Suppressor macrophage (primary cell): Measurements from ENCODE around the gene CCDC183.
"Not testable (repeated sequence)": the region's sequence is repeated elsewhere in the genome, so short reads cannot be mapped to it uniquely, and the experiment has no call there.

Experiments
- DNase-seq, 4 experiments: peaks; one replicate each; pipeline ENCODE4 v3.0.0-alpha.2; 2020 to 2022

CCDC183 gene

DNA sequence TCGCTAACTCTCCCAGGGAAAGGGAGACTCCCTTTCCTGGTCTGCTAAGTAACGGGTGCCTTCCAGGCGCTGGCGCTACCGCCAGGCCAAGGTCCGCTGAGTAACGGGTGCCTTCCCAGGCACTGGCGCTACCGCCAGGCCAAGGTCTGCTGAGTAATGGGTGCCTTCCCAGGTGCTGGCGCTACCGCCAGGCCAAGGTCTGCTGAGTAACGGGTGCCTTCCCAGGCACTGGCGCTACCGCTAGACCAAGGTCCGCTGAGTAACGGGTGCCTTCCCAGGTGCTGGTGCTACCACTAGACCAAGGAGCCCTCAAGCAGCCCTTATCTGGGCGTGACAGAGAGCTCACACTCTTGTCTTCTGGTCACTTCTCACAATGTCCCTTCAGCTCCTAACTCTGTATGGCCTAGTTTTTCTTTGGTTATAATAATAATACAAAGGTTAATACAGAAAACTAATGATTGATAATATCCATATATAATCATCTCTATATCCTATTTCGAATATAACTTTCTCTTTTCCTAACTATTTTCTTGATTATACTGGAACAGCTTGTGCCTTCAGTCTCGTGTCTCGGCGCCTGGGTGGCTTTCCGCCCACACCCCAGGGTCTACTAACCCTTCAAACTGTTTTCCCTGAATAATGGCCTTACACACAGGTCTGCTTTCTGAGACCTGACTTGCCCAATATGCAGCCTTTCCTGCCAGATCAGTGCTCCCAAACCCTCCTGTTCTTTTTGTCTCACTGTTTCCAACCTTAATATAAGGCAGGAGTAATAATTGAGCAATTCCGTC lies 10.4 kb upstream of the CCDC183 start:
- DNase-seq = not testable (repeated sequence)

DNA sequence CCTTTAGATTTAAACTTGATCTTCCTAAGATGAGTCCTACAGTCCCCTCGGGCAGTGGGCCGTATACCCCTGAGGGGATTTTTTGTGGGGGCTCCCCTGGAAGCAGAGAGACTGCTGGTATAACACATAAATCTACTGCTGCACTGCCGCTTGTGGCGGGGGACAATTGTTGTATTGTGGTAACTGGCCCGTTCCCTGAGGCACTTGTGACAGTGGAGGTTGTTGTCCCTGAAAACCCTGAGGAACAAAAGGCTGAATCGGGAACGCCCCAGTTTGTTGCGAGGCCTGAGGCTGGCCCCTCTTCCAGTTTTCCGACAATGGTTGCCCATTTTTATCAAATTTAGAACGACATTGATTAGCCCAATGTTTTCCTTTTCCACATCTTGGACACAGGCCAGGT lies 9.7 kb upstream of the CCDC183 start:
- DNase-seq = no peak

DNA sequence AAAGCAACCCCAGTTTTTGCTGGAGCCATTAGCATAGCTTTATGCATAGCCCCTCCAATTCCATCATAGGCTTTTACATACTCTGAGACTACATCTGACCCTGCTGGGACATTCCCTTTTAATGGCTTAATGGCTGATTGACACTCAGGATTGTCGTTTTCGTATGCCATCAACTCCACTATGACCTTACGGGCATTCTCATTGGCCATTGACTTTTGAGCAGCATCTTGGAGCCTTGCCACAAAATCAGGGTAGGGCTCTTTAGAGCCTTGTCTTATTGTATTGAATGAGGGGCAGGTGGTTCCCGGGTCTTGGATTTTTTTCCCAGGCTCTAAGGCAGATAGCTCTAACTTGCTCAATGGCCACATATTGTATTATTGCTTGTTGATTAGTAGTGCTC lies 9.2 kb upstream of the CCDC183 start:
- not testable (repeated sequence) for DNase-seq

DNA sequence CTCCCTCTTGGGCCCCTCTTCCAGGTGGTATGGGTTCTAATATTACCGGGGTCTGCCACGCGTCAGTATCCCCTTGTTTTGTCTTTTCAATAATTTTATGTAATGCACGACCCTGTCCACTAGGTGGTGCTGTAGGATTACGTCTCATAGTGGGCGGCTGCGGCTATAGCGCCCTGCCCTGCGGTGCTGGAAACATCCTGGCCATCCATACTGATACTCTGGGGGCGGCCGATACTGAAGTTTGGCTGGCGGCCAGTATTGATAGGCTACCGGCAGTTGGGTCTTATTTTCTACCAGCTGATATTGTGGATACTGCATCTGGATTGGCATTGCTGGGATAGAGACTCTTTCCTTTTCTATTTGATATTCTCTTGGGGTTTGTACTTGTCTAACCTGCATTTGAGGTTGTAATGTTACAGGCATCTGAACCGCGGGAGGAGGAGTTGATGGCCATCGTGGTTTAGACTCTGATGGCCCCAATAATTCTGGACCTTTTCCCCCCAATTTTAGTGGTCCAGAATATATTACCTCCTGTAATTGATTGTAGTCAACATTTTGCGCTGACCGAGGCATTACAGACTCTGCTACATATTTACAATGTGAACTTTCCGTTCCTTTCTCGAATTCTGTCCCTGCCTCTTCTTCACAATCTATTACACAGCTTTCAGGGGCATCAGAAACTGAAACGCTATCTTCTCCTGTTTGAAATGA lies 8.3 kb upstream of the CCDC183 start:
- peak; percentile 74 to 84 (median 82) for DNase-seq

- DNase-seq = not testable (repeated sequence)
Measured at GRCh38 chr9:136788644-136789522, 7.3 kb upstream of the CCDC183 start.

GRCh38 chr9:136789523-136789937 lies 6.6 kb upstream of the CCDC183 start:
- no peak for DNase-seq

- DNase-seq = peak; percentile 100
Measured at GRCh38 chr9:136790640-136791515, 5.3 kb upstream of the CCDC183 start, which contains the start of gene TMEM141. TMEM141 (plus strand) TSS chr9:136791344; CDS start chr9:136791371, 27 bp downstream.

- DNase-seq = peak; percentile 55 to 79 (median 67)
Measured at GRCh38 chr9:136791516-136792276, 4.4 kb upstream of the CCDC183 start.

- DNase-seq = peak in 1 of 4 experiments; percentile 14
Measured at GRCh38 chr9:136792321-136793085, 3.6 kb upstream of the CCDC183 start.

GRCh38 chr9:136793086-136793946 lies 2.8 kb upstream of the CCDC183 start:
- DNase-seq = peak in 1 of 4 experiments; percentile 13

- no peak for DNase-seq
Measured at GRCh38 chr9:136794281-136794999, 1.7 kb upstream of the CCDC183 start.

DNA sequence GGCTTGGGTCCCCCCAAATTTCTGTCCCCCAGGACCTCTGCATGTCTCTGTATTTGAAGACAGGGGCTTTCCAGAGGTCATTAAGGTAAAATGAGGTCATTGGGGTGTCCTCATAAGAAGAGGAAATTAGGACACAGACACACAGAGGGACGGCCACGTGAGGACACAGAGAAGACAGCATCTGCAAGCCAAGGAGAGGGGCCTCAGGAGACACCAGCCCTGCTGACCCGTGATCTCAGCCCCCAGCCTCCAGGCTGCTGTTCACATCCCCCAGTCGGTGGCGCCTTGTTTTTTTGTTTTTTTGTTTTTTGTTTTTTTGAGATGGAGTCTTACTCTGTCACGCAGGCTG lies 1.2 kb upstream of the CCDC183 start:
- DNase-seq = peak; percentile 37 to 60 (median 58)

GRCh38 chr9:136796775-136797347 lies 723 bp downstream of the CCDC183 start:
- not testable (repeated sequence) for DNase-seq

DNA sequence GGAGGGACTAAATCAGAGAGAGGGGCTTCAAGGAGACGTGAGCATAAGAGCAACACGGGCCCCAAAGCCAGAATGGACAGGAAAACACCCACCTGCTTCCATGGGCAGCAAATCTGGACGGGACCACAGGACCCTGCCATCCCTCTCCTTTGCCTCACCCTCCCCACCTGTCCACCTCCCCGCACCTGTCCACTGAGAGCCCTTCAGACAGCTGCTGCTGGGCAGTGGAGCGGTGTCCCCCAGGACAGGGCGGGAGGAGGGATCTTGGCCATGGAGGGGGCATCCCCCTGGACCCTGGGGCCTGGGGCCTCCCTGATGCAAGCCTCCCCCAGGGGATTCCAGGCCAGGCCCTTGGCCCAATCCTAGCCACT lies 2.6 kb downstream of the CCDC183 start:
- no peak for DNase-seq

GRCh38 chr9:136799079-136799853 lies 3.1 kb downstream of the CCDC183 start:
- peak in 1 of 4 experiments; percentile 31 for DNase-seq

GRCh38 chr9:136799854-136800657 lies 3.9 kb downstream of the CCDC183 start:
- peak; percentile 30 to 79 (median 53) for DNase-seq
